Right lobe of liver (tissue), 4 donors: ENCODE data around the gene SUCLG2.

Experiments
- POLR2A ChIP-seq: fragments of 450-650 bp; IDR thresholded peaks from one replicate; pipeline ENCODE4 v1.6.1; 2017; ENCODE audit warnings: antibody characterized with exemption, mild to moderate bottlenecking
- TF ChIP-seq, protein P1 (sequence below), 4 donors: fragments of 200-600 bp in 3 of 4; fragments of 450-650 bp in 1 of 4; IDR thresholded peaks; one replicate each; pipeline versions ENCODE4 v1.5.1 to v1.8.0; 2016 to 2022; ENCODE audit warnings: antibody characterized with exemption in 4 of 4, mild to moderate bottlenecking in 2 of 4
- donor health status: DM: no; HTN: no; CAD: no.
- donor health status: DM: no; HTN: no; CAD: no.
- donor health status: DM: no; HTN: yes; CAD: no.

DNA sequence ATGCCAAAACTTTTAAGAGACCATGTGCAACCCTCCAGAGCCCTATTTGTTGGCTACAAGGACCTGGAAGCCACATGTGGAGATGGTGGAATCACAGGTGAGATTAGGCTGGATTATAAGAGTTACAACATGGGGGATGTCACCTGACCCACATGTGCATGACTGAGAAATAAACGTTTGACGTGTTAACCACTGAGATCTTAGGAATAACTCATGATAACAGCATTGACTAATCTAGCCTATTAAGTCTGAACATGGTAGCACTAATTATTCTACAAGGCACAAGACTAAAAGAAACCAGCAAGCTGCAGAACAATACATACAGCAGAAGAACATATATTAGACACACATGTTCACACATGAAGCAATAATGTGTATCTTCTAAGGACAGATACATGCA, 38.4 kb downstream of the SUCLG2 start:
- TF ChIP-seq, protein P1, sequence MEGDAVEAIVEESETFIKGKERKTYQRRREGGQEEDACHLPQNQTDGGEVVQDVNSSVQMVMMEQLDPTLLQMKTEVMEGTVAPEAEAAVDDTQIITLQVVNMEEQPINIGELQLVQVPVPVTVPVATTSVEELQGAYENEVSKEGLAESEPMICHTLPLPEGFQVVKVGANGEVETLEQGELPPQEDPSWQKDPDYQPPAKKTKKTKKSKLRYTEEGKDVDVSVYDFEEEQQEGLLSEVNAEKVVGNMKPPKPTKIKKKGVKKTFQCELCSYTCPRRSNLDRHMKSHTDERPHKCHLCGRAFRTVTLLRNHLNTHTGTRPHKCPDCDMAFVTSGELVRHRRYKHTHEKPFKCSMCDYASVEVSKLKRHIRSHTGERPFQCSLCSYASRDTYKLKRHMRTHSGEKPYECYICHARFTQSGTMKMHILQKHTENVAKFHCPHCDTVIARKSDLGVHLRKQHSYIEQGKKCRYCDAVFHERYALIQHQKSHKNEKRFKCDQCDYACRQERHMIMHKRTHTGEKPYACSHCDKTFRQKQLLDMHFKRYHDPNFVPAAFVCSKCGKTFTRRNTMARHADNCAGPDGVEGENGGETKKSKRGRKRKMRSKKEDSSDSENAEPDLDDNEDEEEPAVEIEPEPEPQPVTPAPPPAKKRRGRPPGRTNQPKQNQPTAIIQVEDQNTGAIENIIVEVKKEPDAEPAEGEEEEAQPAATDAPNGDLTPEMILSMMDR (IDR thresholded peaks at IDR 0.05), result no peak
- TF ChIP-seq POLR2A, result no peak
